Measurements from ENCODE around the gene LRRC27.
"Not testable (repeated sequence)": the region's sequence is repeated elsewhere in the genome, so short reads cannot be mapped to it uniquely, and the experiment has no call there.

LRRC27 gene

DNA sequence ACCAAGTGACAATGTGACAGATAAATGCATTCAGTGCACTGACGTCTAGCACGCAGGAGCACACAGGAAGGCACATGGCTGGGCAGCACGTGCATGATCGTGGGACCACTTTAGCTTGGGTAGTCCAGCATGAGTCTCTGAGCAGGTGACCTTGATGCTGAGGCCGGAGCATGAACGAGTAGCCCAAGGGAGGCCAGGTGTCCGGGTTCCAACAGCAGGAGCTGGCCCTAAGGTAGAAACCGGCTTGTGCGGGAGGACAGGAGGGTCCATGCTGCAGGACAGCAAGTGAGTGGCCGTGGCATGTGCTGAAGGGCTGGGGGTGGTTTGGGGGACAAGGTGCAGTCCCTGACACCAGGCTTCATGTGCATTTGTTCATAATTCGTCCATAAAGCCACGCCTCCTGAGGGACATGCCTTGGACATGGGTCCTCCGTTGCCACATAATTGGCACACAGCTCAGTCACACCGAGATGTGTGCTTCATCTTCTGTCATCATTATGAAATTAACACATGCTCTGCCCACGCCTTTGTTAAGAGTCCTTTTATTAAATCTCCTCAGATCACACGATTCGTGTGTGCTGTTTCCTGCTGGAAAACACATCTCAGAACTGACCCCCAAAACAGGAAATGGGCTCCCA lies 21.2 kb upstream of the LRRC27 start:
- Histone ChIP-seq H3K4me3 (ENCODE audit: low read length) (no peak overlapping the region), H3K9ac (ENCODE audit: low read depth, low read length) (no peak overlapping the region), H3K36me3 (ENCODE audit: insufficient read depth, low read length) (no peaks in the 10 kb centered on the region), H3K4me1 (ENCODE audit: control insufficient read depth, insufficient read depth, low read length) (peaks cover 14% of the 10 kb centered on the region), H3K27me3 (ENCODE audit: control insufficient read depth, insufficient read depth, low read length) (no peaks in the 10 kb centered on the region), H3K4me2 (ENCODE audit: low read length) (no peak overlapping the region), H3K9me3 (replicated peaks; ENCODE audit: low read length) (no peaks in the 10 kb centered on the region)

GRCh38 chr10:132311338-132311939 lies 20.6 kb upstream of the LRRC27 start:
- Histone ChIP-seq H3K9me3 (replicated peaks; ENCODE audit: low read length) (no peaks in the 10 kb centered on the region), H3K36me3 (ENCODE audit: insufficient read depth, low read length) (no peaks in the 10 kb centered on the region), H3K4me2 (ENCODE audit: low read length) (no peak overlapping the region), H3K4me1 (ENCODE audit: control insufficient read depth, insufficient read depth, low read length) (peaks cover 14% of the 10 kb centered on the region), H3K27me3 (ENCODE audit: control insufficient read depth, insufficient read depth, low read length) (no peaks in the 10 kb centered on the region), H3K9ac (ENCODE audit: low read depth, low read length) (no peak overlapping the region), H3K4me3 (ENCODE audit: low read length) (no peak overlapping the region)

- H3K36me3 ChIP-seq (ENCODE audit: insufficient read depth, low read length), result no peaks in the 10 kb centered on the region
- H3K9ac ChIP-seq (ENCODE audit: low read depth, low read length), result no peak overlapping the region
- H3K27me3 ChIP-seq (ENCODE audit: control insufficient read depth, insufficient read depth, low read length), result no peaks in the 10 kb centered on the region
- no peaks in the 10 kb centered on the region for H3K9me3 ChIP-seq (replicated peaks; ENCODE audit: low read length)
- no peak overlapping the region for H3K4me3 ChIP-seq (ENCODE audit: low read length)
- H3K4me1 ChIP-seq (ENCODE audit: control insufficient read depth, insufficient read depth, low read length), result peaks cover 8% of the 10 kb centered on the region
- H3K4me2 ChIP-seq (ENCODE audit: low read length), result no peak overlapping the region
These were observed 18.7 kb upstream of the LRRC27 start for GRCh38 chr10:132313305-132313704.

GRCh38 chr10:132313865-132314264 lies 18.1 kb upstream of the LRRC27 start:
- Histone ChIP-seq H3K27me3 (ENCODE audit: control insufficient read depth, insufficient read depth, low read length) (no peaks in the 10 kb centered on the region), H3K4me3 (ENCODE audit: low read length) (no peak overlapping the region), H3K9me3 (replicated peaks; ENCODE audit: low read length) (no peaks in the 10 kb centered on the region), H3K4me1 (ENCODE audit: control insufficient read depth, insufficient read depth, low read length) (peaks cover 6% of the 10 kb centered on the region), H3K9ac (ENCODE audit: low read depth, low read length) (no peak overlapping the region), H3K4me2 (ENCODE audit: low read length) (no peak overlapping the region), H3K36me3 (ENCODE audit: insufficient read depth, low read length) (no peaks in the 10 kb centered on the region)

DNA sequence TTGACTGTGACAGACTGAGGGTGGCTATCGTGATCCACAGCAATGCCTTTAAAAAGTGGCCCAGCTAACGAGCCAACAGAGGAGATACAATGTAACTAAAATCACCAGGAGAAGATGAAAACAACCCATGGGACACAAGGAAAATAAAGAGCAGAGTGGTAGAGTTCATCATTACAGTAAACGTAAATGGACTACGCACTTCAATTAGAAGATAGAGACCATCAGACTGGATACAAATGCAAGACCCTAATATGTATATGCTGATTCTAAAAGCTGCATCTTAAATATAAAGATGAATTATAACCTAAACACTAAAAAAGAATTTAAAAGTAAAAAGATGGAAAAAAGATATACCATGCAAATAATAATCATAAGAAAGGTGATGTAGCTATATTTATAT lies 17.7 kb upstream of the LRRC27 start:
- Histone ChIP-seq H3K9me3 (replicated peaks; ENCODE audit: low read length) (no peaks in the 10 kb centered on the region), H3K4me2 (ENCODE audit: low read length) (no peak overlapping the region), H3K36me3 (ENCODE audit: insufficient read depth, low read length) (no peaks in the 10 kb centered on the region), H3K4me3 (ENCODE audit: low read length) (no peak overlapping the region), H3K9ac (ENCODE audit: low read depth, low read length) (no peak overlapping the region), H3K4me1 (ENCODE audit: control insufficient read depth, insufficient read depth, low read length) (peaks cover 8% of the 10 kb centered on the region), H3K27me3 (ENCODE audit: control insufficient read depth, insufficient read depth, low read length) (no peaks in the 10 kb centered on the region)

DNA sequence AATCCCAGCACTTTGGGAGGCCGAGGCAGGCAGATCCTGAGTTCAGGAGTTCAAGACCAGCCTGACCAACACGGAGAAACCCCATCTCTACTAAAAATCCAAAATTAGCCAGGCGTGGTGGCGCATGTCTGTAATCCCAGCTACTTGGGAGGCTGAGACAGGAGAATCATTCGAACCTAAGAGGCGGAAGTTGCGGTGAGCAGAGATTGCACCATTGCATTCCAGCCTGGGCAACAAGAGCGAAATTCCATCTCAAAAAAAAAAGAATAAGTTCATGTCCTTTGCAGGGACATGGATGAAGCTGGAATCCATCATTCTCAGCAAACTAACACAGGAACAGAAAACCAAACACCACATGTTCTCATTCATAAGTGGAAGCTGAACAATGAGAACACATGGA lies 17.1 kb upstream of the LRRC27 start:
- not testable (repeated sequence) for H3K4me3 ChIP-seq (ENCODE audit: low read length); H3K27me3 ChIP-seq (ENCODE audit: control insufficient read depth, insufficient read depth, low read length)
- peaks cover 13% of the 10 kb centered on the region for H3K4me1 ChIP-seq (ENCODE audit: control insufficient read depth, insufficient read depth, low read length)

GRCh38 chr10:132316133-132316532 lies 15.9 kb upstream of the LRRC27 start:
- Histone ChIP-seq H3K27me3 (ENCODE audit: control insufficient read depth, insufficient read depth, low read length) (no peaks in the 10 kb centered on the region), H3K9ac (ENCODE audit: low read depth, low read length) (no peak overlapping the region), H3K4me2 (ENCODE audit: low read length) (no peak overlapping the region), H3K4me1 (ENCODE audit: control insufficient read depth, insufficient read depth, low read length) (peaks cover 25% of the 10 kb centered on the region), H3K36me3 (ENCODE audit: insufficient read depth, low read length) (no peaks in the 10 kb centered on the region), H3K9me3 (replicated peaks; ENCODE audit: low read length) (no peaks in the 10 kb centered on the region), H3K4me3 (ENCODE audit: low read length) (no peak overlapping the region)

More for the DNA sequence above, 17.1 kb upstream of the LRRC27 start:
- not testable (repeated sequence) for H3K4me2 ChIP-seq (ENCODE audit: low read length); H3K9ac ChIP-seq (ENCODE audit: low read depth, low read length); H3K36me3 ChIP-seq (ENCODE audit: insufficient read depth, low read length); H3K9me3 ChIP-seq (replicated peaks; ENCODE audit: low read length)

- H3K9me3 ChIP-seq (replicated peaks; ENCODE audit: low read length); H3K27me3 ChIP-seq (ENCODE audit: control insufficient read depth, insufficient read depth, low read length); H3K36me3 ChIP-seq (ENCODE audit: insufficient read depth, low read length); H3K9ac ChIP-seq (ENCODE audit: low read depth, low read length); H3K4me2 ChIP-seq (ENCODE audit: low read length); H3K4me3 ChIP-seq (ENCODE audit: low read length): not testable (repeated sequence)
- H3K4me1 ChIP-seq (ENCODE audit: control insufficient read depth, insufficient read depth, low read length), result peaks cover 35% of the 10 kb centered on the region
These were observed 14.5 kb upstream of the LRRC27 start for GRCh38 chr10:132317477-132317876.

DNA sequence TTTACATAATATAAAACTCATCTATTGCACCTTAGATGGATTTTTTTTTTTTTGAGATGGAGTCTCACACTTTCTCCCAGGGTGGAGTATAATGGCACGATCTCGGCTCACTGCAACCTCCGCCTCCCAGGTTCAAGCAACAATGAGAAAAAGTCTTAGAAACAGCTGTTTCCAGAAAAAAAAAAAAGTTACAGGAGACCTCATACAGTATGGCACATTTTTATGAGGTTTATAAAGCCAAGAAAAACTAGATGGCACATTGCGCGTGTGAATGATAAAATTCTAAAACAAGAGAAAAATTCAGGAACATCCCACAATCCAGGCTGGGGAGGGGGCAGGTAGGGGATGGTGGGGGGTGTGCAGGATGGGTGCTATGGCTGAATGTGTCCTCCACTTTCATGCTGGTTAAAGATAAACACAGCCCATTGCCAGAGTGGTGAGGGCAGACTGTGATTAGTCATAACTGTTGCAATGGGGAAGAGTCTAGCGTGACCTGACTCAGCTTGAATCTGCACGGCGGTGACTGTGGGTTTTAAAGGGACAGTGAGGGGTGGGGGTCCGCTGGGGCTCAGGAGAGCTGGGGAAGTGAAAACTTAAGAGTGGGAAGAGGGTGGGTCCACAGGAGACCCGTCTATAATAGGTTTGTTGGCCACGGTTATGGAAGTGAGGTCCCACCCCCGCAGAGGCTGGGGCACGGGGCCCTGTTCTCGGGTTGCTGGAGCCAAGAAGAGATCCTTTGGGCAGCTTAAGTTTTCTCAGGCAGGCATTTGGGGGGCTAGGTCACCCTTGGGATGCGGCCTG lies 11.9 kb upstream of the LRRC27 start:
- H3K4me1 ChIP-seq (ENCODE audit: control insufficient read depth, insufficient read depth, low read length), result peaks cover 43% of the 10 kb centered on the region
- peak overlapping the region; percentile 13 for H3K4me3 ChIP-seq (ENCODE audit: low read length)
- peak overlapping the region; percentile 44 for H3K4me2 ChIP-seq (ENCODE audit: low read length)
- peak overlapping the region; percentile 58 for H3K9ac ChIP-seq (ENCODE audit: low read depth, low read length)
- peaks cover 8% of the 10 kb centered on the region for H3K36me3 ChIP-seq (ENCODE audit: insufficient read depth, low read length)
- H3K27me3 ChIP-seq (ENCODE audit: control insufficient read depth, insufficient read depth, low read length), result no peaks in the 10 kb centered on the region
- H3K9me3 ChIP-seq (replicated peaks; ENCODE audit: low read length), result no peaks in the 10 kb centered on the region

DNA sequence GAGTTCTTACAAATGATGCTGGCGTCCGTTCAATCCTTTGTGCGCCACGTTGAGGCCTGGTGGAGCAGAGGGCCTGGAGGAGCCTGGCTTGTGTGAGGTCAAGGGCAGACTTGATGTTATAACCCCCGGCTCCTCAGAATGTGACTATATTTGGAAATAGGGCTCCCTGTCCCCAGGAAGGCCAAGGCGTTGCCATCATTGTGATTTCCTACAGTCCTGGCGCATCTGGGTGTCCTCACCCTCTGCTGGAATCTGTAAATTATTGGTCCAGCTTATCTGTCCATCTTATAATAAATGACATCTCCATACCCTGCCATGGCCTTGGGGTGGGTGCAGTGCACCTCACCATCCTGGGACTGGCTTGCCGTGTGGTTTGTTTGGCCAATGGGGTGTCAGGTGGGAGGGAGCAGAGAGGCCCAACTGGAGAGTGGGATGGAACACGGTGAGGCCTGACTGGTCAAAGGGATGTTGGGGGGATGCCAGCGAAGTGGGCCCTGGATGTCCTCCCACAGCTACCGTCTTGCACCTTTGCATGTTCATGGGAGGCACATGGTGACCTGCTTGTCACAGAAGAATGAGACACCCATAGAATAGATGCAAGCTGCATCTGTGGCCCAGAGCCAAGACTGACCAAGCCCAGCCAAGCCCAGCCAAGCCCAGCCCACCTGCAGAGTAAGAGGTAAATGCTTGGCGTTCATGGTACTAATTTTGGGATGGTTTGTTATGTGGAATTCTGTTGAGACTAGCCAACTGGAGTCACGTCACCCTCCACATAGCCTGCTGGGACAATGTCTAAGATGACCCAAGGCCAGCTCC lies 11.1 kb upstream of the LRRC27 start:
- Histone ChIP-seq H3K36me3 (ENCODE audit: insufficient read depth, low read length) (peaks cover 9% of the 10 kb centered on the region), H3K9ac (ENCODE audit: low read depth, low read length) (peak overlapping the region; percentile 58), H3K27me3 (ENCODE audit: control insufficient read depth, insufficient read depth, low read length) (no peaks in the 10 kb centered on the region), H3K4me3 (ENCODE audit: low read length) (peak overlapping the region; percentile 13), H3K9me3 (replicated peaks; ENCODE audit: low read length) (no peaks in the 10 kb centered on the region), H3K4me2 (ENCODE audit: low read length) (peak overlapping the region; percentile 44), H3K4me1 (ENCODE audit: control insufficient read depth, insufficient read depth, low read length) (peaks cover 45% of the 10 kb centered on the region)

- H3K9me3 ChIP-seq (replicated peaks; ENCODE audit: low read length), result no peaks in the 10 kb centered on the region
These were observed 10.3 kb upstream of the LRRC27 start for GRCh38 chr10:132321726-132322125.

More at GRCh38 chr10:132321726-132322125, 10.3 kb upstream of the LRRC27 start:
- no peaks in the 10 kb centered on the region for H3K27me3 ChIP-seq (ENCODE audit: control insufficient read depth, insufficient read depth, low read length)
- H3K4me3 ChIP-seq (ENCODE audit: low read length), result no peak overlapping the region
- peaks cover 14% of the 10 kb centered on the region for H3K36me3 ChIP-seq (ENCODE audit: insufficient read depth, low read length)
- H3K4me2 ChIP-seq (ENCODE audit: low read length), result no peak overlapping the region
- no peak overlapping the region for H3K9ac ChIP-seq (ENCODE audit: low read depth, low read length)
- peaks cover 51% of the 10 kb centered on the region for H3K4me1 ChIP-seq (ENCODE audit: control insufficient read depth, insufficient read depth, low read length)
